Cortex of kidney (tissue), 1 donor: ENCODE results near the gene ARL5C.

Source experiments
- DNase-seq: peaks from one replicate; lab custom pipeline; 2025; lab: John Stamatoyannopoulos, UW

The ARL5C gene

DNA sequence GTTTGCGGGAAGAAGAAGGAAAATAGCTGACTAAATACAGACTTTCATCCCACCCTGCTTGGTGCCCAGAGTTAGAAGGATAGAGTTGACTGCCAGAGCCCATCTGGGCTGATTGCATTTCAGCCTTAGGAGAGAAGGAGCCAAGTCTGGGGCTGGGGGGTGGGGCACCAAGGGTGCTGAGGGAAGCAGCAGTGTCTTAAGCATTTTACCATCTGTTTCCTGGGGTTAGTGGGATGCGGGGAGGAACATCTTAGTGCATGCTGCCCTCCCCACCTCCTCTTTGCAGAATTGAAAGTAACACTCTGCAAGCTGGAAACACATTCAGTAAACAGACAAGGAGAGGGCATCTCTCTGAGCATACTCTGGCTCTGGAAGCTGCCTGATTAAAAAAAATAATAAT is 1.5 kb upstream of the ARL5C start:
- no peak for DNase-seq

GRCh38 chr17:39166437-39167335 is 725 bp upstream of the ARL5C start:
- DNase-seq: no peak

DNA sequence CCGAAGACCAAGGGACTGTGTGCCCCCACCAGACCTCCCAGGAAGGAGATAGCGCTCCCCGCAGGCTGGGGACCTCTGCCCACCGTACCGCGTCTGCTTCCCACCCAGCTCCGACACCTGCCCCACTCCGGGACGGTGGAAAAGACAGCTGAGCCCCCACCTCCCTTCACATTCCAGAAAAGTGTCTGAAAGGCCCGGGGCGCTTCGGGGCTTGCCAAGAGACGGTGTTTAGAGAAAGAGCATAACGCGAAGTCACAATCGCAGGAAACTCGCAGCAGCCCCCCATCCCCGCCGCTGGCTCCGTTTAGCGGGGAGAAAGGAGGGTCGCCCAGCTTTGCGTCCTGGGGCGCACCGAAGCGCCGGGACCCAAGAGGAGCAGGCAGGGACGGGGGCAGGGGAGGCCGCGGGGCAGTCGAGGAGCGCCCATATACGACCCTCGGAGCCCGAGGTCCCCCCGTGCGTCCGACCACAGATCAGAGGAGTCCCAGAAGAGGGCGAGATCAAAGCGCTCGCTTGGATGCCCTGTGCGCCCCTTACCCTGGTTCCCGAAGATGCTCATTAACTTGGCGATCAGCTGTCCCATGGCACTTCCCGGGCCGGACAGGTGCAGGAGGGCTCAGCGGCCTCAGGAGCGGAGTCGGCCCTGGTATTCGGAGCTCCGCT is 652 bp downstream of the ARL5C start:
- no peak for DNase-seq

GRCh38 chr17:39164675-39165143 is 1.3 kb downstream of the ARL5C start:
- no peak for DNase-seq

GRCh38 chr17:39161962-39162361 is 4.0 kb downstream of the ARL5C start:
- DNase-seq: no peak

DNA sequence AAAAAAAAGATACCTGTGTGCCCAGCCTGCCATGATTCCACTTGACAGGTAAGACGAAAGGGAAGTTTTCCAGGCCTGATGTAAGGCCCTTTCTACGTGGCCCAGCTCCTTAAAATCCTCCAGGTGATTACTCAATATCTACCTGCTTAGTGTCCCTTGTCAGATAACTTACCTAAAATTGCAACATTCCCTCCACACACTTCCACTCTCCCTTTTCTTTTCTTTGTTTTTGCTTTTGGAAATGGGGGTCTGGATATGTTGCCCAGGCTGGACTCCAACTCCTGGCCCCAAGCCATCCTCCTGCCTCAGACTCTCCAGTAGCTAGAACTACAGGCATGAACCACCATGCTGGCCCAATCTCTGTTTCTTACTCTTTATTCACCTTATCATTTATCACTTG is 7.3 kb downstream of the ARL5C start:
- DNase-seq: no peak

DNA sequence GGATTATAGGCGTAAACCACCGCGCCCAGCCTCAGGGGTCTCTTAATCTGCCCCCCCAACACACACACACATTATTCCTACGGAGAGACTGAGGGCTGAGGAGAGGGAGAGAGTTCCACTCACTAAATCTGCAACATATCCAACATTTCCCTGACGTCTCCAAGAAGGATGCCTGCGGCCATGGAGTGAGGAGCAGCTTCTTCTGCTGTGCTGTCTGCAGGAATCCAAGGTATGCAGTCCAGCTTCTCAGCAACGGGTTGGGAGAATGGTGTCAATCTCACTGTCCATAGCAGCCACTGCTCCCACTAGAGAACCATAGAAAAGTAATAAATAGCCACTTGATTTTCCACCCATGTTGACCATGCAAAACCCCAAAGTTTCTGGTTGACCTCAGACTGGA is 9.5 kb downstream of the ARL5C start:
- no peak for DNase-seq

GRCh38 chr17:39155654-39156053 is 10.3 kb downstream of the ARL5C start:
- no peak for DNase-seq

- no peak for DNase-seq
Observed at GRCh38 chr17:39153599-39154051, 12.3 kb downstream of the ARL5C start.

DNA sequence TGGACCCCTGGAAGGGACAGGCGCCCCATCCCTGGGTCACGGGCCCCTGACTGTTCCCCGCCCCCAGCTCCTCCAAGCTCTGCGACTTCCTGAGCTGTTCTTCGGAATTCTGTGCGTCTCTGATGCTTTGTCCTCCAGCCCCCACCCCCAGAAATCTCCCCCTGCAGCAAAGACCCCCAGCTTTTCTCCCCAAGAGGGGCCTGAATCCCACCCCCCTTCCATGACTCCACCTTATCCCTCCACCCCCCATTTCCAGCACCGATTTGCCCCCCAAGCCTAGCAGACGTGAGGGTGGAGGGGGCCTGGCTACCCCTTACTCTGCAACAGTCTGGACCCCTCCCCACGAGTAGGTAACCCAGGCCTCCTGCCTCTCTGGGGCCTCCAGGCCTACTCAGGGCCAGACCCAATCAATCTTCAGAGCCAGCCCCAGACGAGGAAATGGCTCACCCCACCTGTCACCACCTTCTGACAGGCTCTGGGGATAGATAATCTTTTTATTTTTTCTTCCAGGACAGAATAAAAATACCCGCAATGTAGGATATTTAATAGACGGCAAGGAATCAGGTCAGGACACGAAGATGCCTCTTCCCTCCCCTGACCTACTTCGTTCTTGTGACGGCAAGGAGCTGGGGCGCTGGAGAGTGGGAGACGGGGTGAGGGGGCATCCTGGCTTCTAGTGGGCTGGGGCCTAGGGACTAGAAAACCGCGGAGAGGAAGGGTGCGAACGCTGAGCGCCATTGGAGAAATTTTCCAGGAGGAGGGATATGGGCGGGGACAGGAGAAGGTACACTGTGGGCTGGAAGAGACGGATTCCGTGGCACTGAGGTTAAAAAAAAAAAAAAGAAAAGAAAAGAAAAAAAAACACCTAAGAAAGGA is 13.8 kb downstream of the ARL5C start:
- no peak for DNase-seq

GRCh38 chr17:39151150-39151942 is 14.6 kb downstream of the ARL5C start, which contains the start of gene PLXDC1:
Gene PLXDC1 (minus strand): TSS chr17:39151637. CDS start chr17:39151437, 200 bp downstream.
- no peak for DNase-seq

- no peak for DNase-seq
Observed at GRCh38 chr17:39150795-39151149, 15.2 kb downstream of the ARL5C start.

GRCh38 chr17:39150104-39150634 is 15.8 kb downstream of the ARL5C start:
- DNase-seq: no peak

DNA sequence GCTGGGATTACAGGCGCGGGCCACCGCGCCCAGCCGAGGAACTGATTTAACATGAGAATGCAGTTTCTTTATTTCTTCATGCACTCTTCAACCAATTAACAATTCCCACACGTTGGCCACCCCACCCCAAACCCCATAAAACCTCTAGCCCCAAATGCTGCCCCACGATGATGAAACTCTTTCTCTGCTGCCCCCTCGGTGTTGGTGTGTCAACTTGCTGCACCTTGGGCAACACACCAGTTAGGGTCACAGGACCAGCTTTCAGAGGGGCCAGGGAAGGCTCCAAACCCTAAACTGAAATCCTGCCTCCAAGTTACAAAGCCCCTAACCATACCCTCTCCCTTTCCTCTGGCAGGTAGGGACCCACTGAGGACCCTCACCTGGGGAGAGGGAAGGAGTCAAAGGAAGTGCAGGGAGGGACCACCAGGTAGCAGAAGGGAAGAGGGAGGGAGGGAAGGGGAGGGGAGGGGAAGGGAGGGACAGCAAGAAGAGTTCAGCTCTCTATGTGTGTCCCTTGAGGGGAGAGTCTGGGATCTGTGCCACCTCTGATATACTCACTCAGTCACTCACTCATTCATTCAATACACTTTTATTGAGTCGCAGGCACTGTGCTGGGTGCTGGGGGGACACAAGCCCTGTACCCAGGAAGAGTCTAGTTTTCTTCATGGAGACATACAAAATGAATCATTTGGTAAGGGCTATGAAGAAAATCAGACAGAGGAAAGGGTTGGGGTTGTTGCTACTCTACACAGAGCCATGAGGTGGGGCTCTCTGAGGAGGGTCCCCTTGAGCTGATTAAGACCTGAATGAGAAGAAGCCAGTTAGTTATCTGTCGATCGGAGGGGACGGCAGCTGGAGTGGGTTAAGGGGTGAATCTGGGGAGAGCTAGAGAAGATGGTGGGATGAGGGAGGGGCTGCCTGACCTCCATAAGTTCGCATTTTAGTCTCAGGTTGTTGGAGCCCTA is 18.5 kb downstream of the ARL5C start:
- no peak for DNase-seq

GRCh38 chr17:39146273-39146672 is 19.7 kb downstream of the ARL5C start:
- no peak for DNase-seq

DNA sequence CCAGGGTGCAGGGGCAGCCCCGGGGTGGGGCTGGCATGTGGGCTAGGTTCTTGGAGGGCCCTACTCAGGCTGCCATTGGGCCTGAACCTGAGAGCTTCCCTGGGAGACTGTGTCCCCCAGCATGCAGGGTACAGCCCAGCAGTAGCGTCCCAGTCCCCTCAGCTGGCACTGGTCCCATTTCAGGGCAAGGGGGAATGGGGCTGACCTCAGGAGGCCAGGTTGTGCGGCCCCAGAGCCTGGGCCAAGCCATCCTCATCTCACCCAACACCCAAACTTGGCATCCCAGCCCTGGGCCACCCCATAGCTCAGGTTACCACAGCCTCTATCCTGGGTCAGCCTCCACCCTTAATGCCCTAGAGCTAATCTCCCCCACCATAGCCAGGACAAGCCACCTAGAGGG is 20.8 kb downstream of the ARL5C start:
- no peak for DNase-seq

DNA sequence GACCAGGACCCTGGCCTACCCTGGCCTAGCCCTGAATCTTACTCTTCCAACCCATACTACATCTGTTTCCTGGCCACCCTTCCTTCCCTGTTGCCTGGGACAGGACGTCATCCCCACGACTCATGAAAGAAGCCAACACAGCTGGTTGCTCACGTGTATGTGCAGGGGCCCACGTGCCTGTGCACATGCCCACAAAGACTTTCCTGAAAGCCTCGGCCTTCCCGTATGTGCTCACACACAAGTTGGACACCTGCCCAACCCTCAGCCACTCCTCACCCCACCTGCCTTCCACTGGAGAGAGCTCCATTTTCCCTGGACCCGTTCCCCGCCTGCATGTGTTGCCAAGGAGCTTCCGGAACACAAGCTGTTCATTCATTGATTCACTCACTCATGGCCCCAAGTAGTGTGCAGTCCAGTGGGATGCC is 21.5 kb downstream of the ARL5C start:
- no peak for DNase-seq

GRCh38 chr17:39143552-39144093 is 22.3 kb downstream of the ARL5C start:
- no peak for DNase-seq

- no peak for DNase-seq
Observed at GRCh38 chr17:39141915-39142664, 23.9 kb downstream of the ARL5C start.
